GM12891 (cell line): ENCODE results near the gene SHLD1.

Experiments
- PAX5 ChIP-seq: IDR thresholded peaks from 2 replicates; pipeline ENCODE4 v1.6.1; 2011; ENCODE audit warnings: low read length, moderate library complexity, mild to moderate bottlenecking; ENCODE audit not compliant: insufficient read depth, severe bottlenecking
- POLR2A ChIP-seq: IDR thresholded peaks from 2 replicates; pipeline ENCODE4 v1.6.1; 2011; ENCODE audit warnings: low read depth, low read length, control low read depth
- POLR2AphosphoS5 ChIP-seq: IDR thresholded peaks from 2 replicates; pipeline ENCODE4 v1.6.1; 2011; ENCODE audit warnings: low read depth, low read length, control low read depth
- POU2F2 ChIP-seq: IDR thresholded peaks from 2 replicates; pipeline ENCODE4 v1.6.1; 2011; ENCODE audit warnings: low read depth, mild to moderate bottlenecking, control low read depth, low read length, moderate library complexity
- SPI1 ChIP-seq: IDR thresholded peaks from 2 replicates; pipeline ENCODE4 v1.6.1; 2011; ENCODE audit warnings: low read depth, low read length, control low read depth
- TAF1 ChIP-seq: IDR thresholded peaks from 2 replicates; pipeline ENCODE4 v1.6.1; 2011; ENCODE audit warnings: low read depth, low read length, control low read depth

GRCh38 chr20:5706797-5707196, 43.4 kb upstream of the SHLD1 start:
- TF ChIP-seq POLR2A (no peak), TAF1 (no peak), SPI1 (no peak), POLR2AphosphoS5 (no peak), PAX5 (no peak), POU2F2 (no peak)
